Bronchial epithelial cell (primary cell): ENCODE data around the gene MBTD1. TPM values are rescaled to one million over a fixed set of nuclear protein-coding genes. Genes with fewer than 3 reads are reported as not detected.
"Not testable (repeated sequence)": the region's sequence is repeated elsewhere in the genome, so short reads cannot be mapped to it uniquely, and the experiment has no call there.

Experiments used
- DNase-seq: peaks from one replicate; pipeline ENCODE4 v3.0.0-alpha.2; 2010; ENCODE audit warnings: low read depth
- FAIRE-seq: peaks from 2 replicates; lab custom pipeline; 2011; peaks lifted over from hg19 to GRCh38; lab: Jason Lieb, UNC
- H3K27me3 ChIP-seq: 2 replicates; pipeline ENCODE4 v1.5.1; 2011; ENCODE audit warnings: low read length; ENCODE audit not compliant: control insufficient read depth, insufficient read depth
- H3K36me3 ChIP-seq: 2 replicates; pipeline ENCODE4 v1.5.1; 2011; ENCODE audit warnings: low read length; ENCODE audit not compliant: control insufficient read depth, insufficient read depth
- H3K4me3 ChIP-seq: 2 replicates; pipeline ENCODE4 v1.5.1; 2011; ENCODE audit warnings: mild to moderate bottlenecking, low read depth, low read length, control low read depth
- total RNA-seq: library from RNA; depleted of rRNA; stranded (reverse); fragments of >200 nt; gene quantifications from 2 replicates; pipeline ENCODE4 v1.2.1, GENCODE V29; 2014
- TF ChIP-seq, protein P1 (sequence below): IDR thresholded peaks from 2 replicates; pipeline ENCODE4 v1.5.1; 2011; ENCODE audit warnings: mild to moderate bottlenecking, moderate library complexity, low read length, control low read depth, inconsistent platforms; ENCODE audit not compliant: insufficient read depth, severe bottlenecking

The MBTD1 gene
- total RNA-seq, 1 donor from 2014 or later, result 10.5 TPM

DNA sequence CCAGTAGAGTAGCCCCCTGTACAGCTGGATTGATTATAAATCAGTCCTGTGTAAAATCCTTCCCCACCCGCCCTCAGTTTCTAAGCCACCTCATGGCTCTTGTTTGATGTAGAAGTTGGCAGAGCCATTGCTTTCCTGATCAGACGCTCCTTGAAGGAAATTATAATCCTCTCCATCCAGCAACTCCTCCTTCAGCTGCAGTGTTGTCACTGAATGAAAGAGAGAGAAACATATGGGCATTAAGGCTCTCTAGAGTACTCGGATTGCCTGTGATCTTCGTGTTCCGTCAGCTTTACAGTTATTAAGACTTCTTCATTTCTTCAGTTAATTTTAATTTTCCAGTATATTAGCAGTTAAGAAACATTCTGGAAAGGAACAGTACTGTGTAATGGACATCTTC lies 79.4 kb downstream of the MBTD1 start:
- no peak for FAIRE-seq
- no peak overlapping the region for H3K4me3 ChIP-seq
- no peak for DNase-seq
- TF ChIP-seq, protein P1, sequence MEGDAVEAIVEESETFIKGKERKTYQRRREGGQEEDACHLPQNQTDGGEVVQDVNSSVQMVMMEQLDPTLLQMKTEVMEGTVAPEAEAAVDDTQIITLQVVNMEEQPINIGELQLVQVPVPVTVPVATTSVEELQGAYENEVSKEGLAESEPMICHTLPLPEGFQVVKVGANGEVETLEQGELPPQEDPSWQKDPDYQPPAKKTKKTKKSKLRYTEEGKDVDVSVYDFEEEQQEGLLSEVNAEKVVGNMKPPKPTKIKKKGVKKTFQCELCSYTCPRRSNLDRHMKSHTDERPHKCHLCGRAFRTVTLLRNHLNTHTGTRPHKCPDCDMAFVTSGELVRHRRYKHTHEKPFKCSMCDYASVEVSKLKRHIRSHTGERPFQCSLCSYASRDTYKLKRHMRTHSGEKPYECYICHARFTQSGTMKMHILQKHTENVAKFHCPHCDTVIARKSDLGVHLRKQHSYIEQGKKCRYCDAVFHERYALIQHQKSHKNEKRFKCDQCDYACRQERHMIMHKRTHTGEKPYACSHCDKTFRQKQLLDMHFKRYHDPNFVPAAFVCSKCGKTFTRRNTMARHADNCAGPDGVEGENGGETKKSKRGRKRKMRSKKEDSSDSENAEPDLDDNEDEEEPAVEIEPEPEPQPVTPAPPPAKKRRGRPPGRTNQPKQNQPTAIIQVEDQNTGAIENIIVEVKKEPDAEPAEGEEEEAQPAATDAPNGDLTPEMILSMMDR, result no peak
- H3K27me3 ChIP-seq, result no peaks in the 10 kb centered on the region
- peaks cover 5% of the 10 kb centered on the region for H3K36me3 ChIP-seq

DNA sequence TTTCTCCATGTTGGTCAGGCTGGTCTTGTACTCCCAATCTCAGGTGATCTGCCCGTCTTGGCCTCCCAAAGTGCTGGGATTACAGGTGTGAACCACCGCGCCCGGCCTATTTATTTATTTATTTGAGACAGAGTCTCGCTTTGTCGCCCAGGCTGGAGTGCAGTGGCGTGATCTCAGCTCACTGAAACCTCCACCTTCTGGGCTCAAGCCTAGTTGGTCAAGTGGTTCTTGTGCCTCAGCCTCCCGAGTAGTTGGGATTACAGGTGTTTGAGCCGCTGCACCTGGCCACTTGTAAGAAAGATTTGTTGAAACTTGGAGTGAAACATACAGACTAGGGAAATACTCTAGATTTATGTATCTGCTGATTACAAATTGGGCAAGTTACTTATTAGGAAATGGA lies 87.8 kb downstream of the MBTD1 start:
- peaks cover 15% of the 10 kb centered on the region for H3K36me3 ChIP-seq
- DNase-seq, H3K4me3 ChIP-seq, H3K27me3 ChIP-seq, FAIRE-seq: not testable (repeated sequence)

DNA sequence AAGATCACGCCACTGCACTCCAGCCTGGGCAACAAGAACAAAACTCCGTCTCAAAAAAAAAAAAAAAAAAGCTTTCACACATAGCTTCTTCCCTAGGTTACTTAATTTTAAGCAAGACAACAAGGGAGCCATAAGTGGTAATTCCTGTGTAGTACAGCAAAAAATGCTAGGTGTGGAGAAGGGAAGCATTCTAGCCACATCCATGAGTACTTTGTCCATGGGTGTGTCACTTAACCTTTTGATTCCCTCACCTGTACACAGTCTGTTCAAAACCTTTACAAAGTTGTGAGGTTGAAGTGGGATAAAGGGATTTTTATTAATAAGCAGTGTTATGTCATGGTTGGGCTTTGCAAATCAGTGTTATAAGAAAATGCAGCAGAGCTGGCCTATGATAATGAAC lies 89.1 kb downstream of the MBTD1 start:
- TF ChIP-seq, protein P1, result no peak

DNA sequence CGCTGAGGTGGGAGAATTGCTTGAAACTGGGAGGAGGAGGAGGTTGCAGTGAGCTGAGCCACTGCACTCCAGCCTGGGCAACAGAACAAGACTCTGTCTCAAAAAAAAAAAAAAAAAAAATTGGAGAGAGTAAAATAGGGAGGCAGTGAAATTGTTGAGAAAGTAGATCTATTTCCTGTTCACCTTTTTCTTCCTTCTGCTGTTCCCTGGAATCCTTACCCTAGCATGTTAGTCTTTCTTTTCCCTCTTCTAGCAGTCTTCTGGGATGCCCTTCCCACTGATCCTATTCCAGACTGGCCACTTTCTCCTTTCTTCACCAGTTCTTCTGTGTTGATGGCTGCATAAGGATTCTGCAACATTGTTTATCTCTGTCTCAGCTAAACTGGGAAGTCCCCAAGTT lies 90.5 kb downstream of the MBTD1 start:
- FAIRE-seq, result no peak
- Histone ChIP-seq H3K4me3 (no peak overlapping the region), H3K36me3 (peaks cover 15% of the 10 kb centered on the region), H3K27me3 (no peaks in the 10 kb centered on the region)
- DNase-seq, result no peak
- TF ChIP-seq, protein P1, result no peak

More for the DNA sequence above, 89.1 kb downstream of the MBTD1 start:
- no peaks in the 10 kb centered on the region for H3K27me3 ChIP-seq
- FAIRE-seq (no peak), DNase-seq (no peak)
- no peak overlapping the region for H3K4me3 ChIP-seq
- H3K36me3 ChIP-seq, result peaks cover 15% of the 10 kb centered on the region

DNA sequence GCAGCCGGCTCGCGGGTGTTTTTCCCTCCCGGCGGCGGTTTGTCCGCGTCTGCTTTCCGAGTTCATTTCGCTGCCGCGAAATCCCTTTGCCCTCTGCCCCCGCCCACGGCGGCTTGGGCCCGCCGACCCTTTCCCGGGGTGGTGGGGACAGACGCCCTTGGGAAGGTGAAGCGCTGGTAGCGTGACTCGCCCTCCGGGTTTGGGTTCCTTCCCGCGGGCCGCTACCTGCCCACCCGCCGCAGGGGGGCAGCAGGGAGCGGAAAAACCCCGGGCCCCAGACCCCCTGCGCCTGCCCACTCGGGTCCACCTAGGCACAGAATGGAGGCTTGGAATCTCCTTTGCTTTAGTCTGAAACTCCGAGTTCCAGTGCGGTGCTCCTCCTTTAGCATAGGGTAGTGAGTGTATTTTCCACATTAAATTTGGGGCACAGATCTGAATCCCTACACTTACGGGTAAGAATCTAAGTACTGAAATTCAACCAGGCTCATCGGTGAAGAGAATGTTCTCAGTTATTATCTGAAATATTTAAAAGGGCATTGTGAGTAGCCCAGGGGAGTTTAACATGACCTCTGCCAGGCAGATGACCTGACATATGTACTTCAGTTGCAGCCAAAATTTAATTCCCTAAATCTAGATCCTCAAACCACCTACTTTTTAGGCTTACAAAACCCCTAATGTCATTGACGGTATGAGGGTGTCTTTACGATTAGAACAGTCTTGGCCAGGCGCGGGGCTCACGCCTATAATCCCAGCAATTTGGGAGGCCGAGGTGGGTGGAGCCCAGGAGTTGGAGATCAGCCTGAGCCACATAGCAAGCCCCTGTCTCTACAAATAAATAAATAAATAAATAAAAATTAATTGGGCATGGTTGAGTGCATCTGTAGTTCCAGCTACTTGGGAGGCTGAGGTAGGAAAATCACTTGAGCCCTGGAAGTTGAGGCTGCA lies 92.6 kb downstream of the MBTD1 start:
- peak overlapping the region; percentile 95 for H3K4me3 ChIP-seq
- TF ChIP-seq, protein P1, result peak; percentile 82
- DNase-seq (no peak), FAIRE-seq (no peak)
- peaks cover 14% of the 10 kb centered on the region for H3K36me3 ChIP-seq
- H3K27me3 ChIP-seq, result no peaks in the 10 kb centered on the region

DNA sequence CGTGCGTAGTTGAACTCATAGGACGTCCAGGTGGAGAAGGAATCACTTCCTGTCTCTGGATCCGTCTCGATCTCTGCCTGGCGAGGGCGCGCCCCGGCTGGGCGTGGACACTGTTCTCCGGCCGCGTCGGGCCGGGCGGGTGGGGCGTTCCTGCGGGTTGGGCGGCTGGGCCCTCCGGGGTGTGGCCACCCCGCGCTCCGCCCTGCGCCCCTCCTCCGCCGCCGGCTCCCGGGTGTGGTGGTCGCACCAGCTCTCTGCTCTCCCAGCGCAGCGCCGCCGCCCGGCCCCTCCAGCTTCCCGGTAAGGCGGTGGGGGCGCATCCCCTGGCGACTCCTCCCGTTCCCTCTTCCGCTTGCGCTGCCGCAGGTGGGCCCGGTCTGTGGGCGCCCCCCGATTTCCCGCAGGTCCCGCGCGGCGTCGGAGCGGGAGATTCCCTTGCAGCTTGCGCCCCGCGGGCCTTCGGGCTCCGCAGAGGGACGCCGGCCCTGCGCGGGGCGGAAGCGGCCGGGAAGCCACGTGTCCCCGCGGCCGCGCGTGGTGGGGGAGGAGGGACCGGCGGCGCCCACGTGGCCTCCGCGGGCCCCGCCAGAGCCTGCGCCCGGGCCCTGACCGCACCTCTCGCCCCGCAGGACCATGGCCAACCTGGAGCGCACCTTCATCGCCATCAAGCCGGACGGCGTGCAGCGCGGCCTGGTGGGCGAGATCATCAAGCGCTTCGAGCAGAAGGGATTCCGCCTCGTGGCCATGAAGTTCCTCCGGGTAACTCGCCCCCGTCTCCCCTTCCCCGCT lies 93.5 kb downstream of the MBTD1 start, which contains the start of gene NME2:
NME2 (plus strand) TSS at position 214 of the 789 bp plus-strand sequence; CDS start at position 634, 420 bp downstream.
- H3K4me3 ChIP-seq, result peak within 1 kb of the TSS; percentile 95
- DNase-seq (peak; percentile 70), FAIRE-seq (no peak)
- peaks cover 14% of the 10 kb centered on the region for H3K36me3 ChIP-seq
- H3K27me3 ChIP-seq, result no peaks in the 10 kb centered on the region
- TF ChIP-seq, protein P1, result no peak
